Measurements from ENCODE around the gene TMIGD1. TPM values are rescaled to one million over a fixed set of nuclear protein-coding genes. Genes with fewer than 3 reads are reported as not detected.

The TMIGD1 gene
- total and polyA plus RNA-seq, 12 donors = not detected

- TF ChIP-seq CTCF (IDR thresholded peaks at IDR 0.05) = no peak
- Histone ChIP-seq H3K9me3 (no peaks in the 10 kb centered on the region), H3K27ac (peak overlapping the region in 7 of 10 donors; percentile 55 to 90 (median 77)), H3K27me3 (no peaks in the 10 kb centered on the region), H3K4me3 (no peak overlapping the region), H3K4me1 (peaks cover 6 to 54% (median 38%) of the 10 kb centered on the region in 9 donors), H3K36me3 (no peaks in the 10 kb centered on the region)
- DNase-seq = no peak
- 82 to 84% methylated on average over 3 of the region's 3 CpGs for WGBS, 2 donors
- peak in 1 of 8 donors; percentile 7 for ATAC-seq
- intact Hi-C loops (cut with DNase I) = loop anchor here in 1 of 10 donors (10.0 kb wide), 2 partner anchors 88 to 128 kb away; partner anchors contain the start of gene GOSR1
Observed at GRCh38 chr17:30346221-30346795, 12.5 kb upstream of the TMIGD1 start.

GRCh38 chr17:30345527-30346075, 11.7 kb upstream of the TMIGD1 start:
- no peaks in the 10 kb centered on the region for H3K27me3 ChIP-seq
- peak overlapping the region; percentile 5 to 90 (median 74) for H3K27ac ChIP-seq
- TF ChIP-seq CTCF (IDR thresholded peaks at IDR 0.05) = no peak
- H3K4me1 ChIP-seq = peaks cover 6 to 61% (median 43%) of the 10 kb centered on the region in 9 donors
- DNase-seq (no peak), ATAC-seq (no peak)
- H3K9me3 ChIP-seq = no peaks in the 10 kb centered on the region
- no peaks in the 10 kb centered on the region for H3K36me3 ChIP-seq
- H3K4me3 ChIP-seq = no peak overlapping the region
- intact Hi-C loops (cut with DNase I) = loop anchor here in 2 of 10 donors (1.0 to 10.0 kb wide), 4 partner anchors 33 to 129 kb away; partner anchors contain the start of genes CPD (in 2 of the 2) and GOSR1 (in 1 of the 2)
- 79 to 91% methylated on average over 4 of the region's 4 CpGs for WGBS, 2 donors

GRCh38 chr17:30345089-30345433, 11.2 kb upstream of the TMIGD1 start:
- no peak for DNase-seq
- no peak for TF ChIP-seq CTCF (IDR thresholded peaks at IDR 0.05)
- H3K4me3 ChIP-seq = no peak overlapping the region
- no peak for ATAC-seq
- no peaks in the 10 kb centered on the region for H3K9me3 ChIP-seq
- H3K27me3 ChIP-seq = no peaks in the 10 kb centered on the region
- H3K36me3 ChIP-seq = no peaks in the 10 kb centered on the region
- WGBS, 2 donors = 67 to 83% methylated on average over 2 of the region's 2 CpGs
- H3K4me1 ChIP-seq = peaks cover 9 to 66% (median 49%) of the 10 kb centered on the region in 9 donors
- intact Hi-C loops (cut with DNase I) = loop anchor here in 2 of 10 donors (1.0 to 10.0 kb wide), 4 partner anchors 33 to 130 kb away; partner anchors contain the start of genes CPD (in 2 of the 2) and GOSR1 (in 1 of the 2)
- peak overlapping the region; percentile 5 to 90 (median 74) for H3K27ac ChIP-seq

GRCh38 chr17:30344283-30345088, 10.6 kb upstream of the TMIGD1 start:
- H3K36me3 ChIP-seq = no peaks in the 10 kb centered on the region
- DNase-seq (peak; percentile 41 to 56), ATAC-seq (peak; percentile 64 to 92 (median 80))
- peaks cover 12 to 72% (median 52%) of the 10 kb centered on the region in 9 donors for H3K4me1 ChIP-seq
- H3K4me3 ChIP-seq = no peak overlapping the region
- no peak for TF ChIP-seq CTCF (IDR thresholded peaks at IDR 0.05)
- H3K27me3 ChIP-seq = no peaks in the 10 kb centered on the region
- intact Hi-C loops (cut with DNase I) = loop anchor here in 7 of 10 donors (1.0 to 10.0 kb wide), 7 partner anchors 33 to 227 kb away; partner anchors contain the start of genes CPD (in 7 of the 7), GOSR1 (in 2 of the 7) and NSRP1 (in 1 of the 7)
- 22 to 24% methylated on average over 9 of the region's 9 CpGs for WGBS, 2 donors
- peak overlapping the region in 9 of 10 donors; percentile 17 to 90 (median 76) for H3K27ac ChIP-seq
- H3K9me3 ChIP-seq = no peaks in the 10 kb centered on the region
